ENCODE results near the gene AKNA.

Gene AKNA

GRCh38 chr9:114387680-114388356 is at the start of gene AKNA:
Gene AKNA (minus strand): TSS chr9:114387982. CDS start chr9:114381333, 6,649 bp downstream.
- Histone ChIP-seq H3K27ac (ENCODE audit: low read depth, low read length) (peak within 1 kb of the TSS; percentile 78), H3K27me3 (ENCODE audit: control insufficient read depth in 1 of 2, insufficient read depth in 2 of 2, low read length in 2 of 2) (no peaks in the 10 kb centered on the region), H3K36me3 (ENCODE audit: insufficient read depth, low read length) (no peaks in the 10 kb centered on the region), H3K9ac (ENCODE audit: low read length) (peak within 1 kb of the TSS; percentile 89), H3K9me3 (ENCODE audit: low read length) (no peaks in the 10 kb centered on the region), H3K4me1 (ENCODE audit: insufficient read depth, low read length) (peaks cover 56% of the 10 kb centered on the region), H3K4me3 (ENCODE audit: low read depth in 1 of 2, low read length in 2 of 2) (peak within 1 kb of the TSS; percentile 39 to 77)

- Histone ChIP-seq H3K9ac (ENCODE audit: low read length) (no peak overlapping the region), H3K27me3 (ENCODE audit: control insufficient read depth in 1 of 2, insufficient read depth in 2 of 2, low read length in 2 of 2) (no peaks in the 10 kb centered on the region), H3K4me1 (ENCODE audit: insufficient read depth, low read length) (no peaks in the 10 kb centered on the region), H3K27ac (ENCODE audit: low read depth, low read length) (no peak overlapping the region), H3K9me3 (ENCODE audit: low read length) (no peaks in the 10 kb centered on the region), H3K36me3 (ENCODE audit: insufficient read depth, low read length) (no peaks in the 10 kb centered on the region), H3K4me3 (ENCODE audit: low read depth in 1 of 2, low read length in 2 of 2) (no peak overlapping the region)
Observed at GRCh38 chr9:114437401-114437893, 49.7 kb upstream of the AKNA start.

- H3K9ac ChIP-seq (ENCODE audit: low read length): no peak overlapping the region
- H3K27ac ChIP-seq (ENCODE audit: low read depth, low read length): no peak overlapping the region
- no peak overlapping the region for H3K4me3 ChIP-seq (ENCODE audit: low read depth in 1 of 2, low read length in 2 of 2)
- H3K36me3 ChIP-seq (ENCODE audit: insufficient read depth, low read length): no peaks in the 10 kb centered on the region
- no peaks in the 10 kb centered on the region for H3K4me1 ChIP-seq (ENCODE audit: insufficient read depth, low read length)
- H3K9me3 ChIP-seq (ENCODE audit: low read length): no peaks in the 10 kb centered on the region
- H3K27me3 ChIP-seq (ENCODE audit: control insufficient read depth in 1 of 2, insufficient read depth in 2 of 2, low read length in 2 of 2): no peaks in the 10 kb centered on the region
Observed at GRCh38 chr9:114434878-114435311, 47.1 kb upstream of the AKNA start.

- no peaks in the 10 kb centered on the region for H3K27me3 ChIP-seq (ENCODE audit: control insufficient read depth in 1 of 2, insufficient read depth in 2 of 2, low read length in 2 of 2)
Observed at GRCh38 chr9:114433720-114434255, 46.0 kb upstream of the AKNA start.

GRCh38 chr9:114433086-114433485 is 45.3 kb upstream of the AKNA start:
- Histone ChIP-seq H3K4me1 (ENCODE audit: insufficient read depth, low read length) (no peaks in the 10 kb centered on the region), H3K9ac (ENCODE audit: low read length) (no peak overlapping the region), H3K27me3 (ENCODE audit: control insufficient read depth in 1 of 2, insufficient read depth in 2 of 2, low read length in 2 of 2) (no peaks in the 10 kb centered on the region), H3K4me3 (ENCODE audit: low read depth in 1 of 2, low read length in 2 of 2) (no peak overlapping the region), H3K9me3 (ENCODE audit: low read length) (no peaks in the 10 kb centered on the region), H3K36me3 (ENCODE audit: insufficient read depth, low read length) (no peaks in the 10 kb centered on the region), H3K27ac (ENCODE audit: low read depth, low read length) (no peak overlapping the region)

More at GRCh38 chr9:114433720-114434255, 46.0 kb upstream of the AKNA start:
- Histone ChIP-seq H3K9me3 (ENCODE audit: low read length) (no peaks in the 10 kb centered on the region), H3K9ac (ENCODE audit: low read length) (no peak overlapping the region), H3K27ac (ENCODE audit: low read depth, low read length) (no peak overlapping the region), H3K36me3 (ENCODE audit: insufficient read depth, low read length) (no peaks in the 10 kb centered on the region), H3K4me1 (ENCODE audit: insufficient read depth, low read length) (no peaks in the 10 kb centered on the region), H3K4me3 (ENCODE audit: low read depth in 1 of 2, low read length in 2 of 2) (no peak overlapping the region)

GRCh38 chr9:114432323-114433067 is 44.7 kb upstream of the AKNA start:
- no peaks in the 10 kb centered on the region for H3K4me1 ChIP-seq (ENCODE audit: insufficient read depth, low read length)
- H3K36me3 ChIP-seq (ENCODE audit: insufficient read depth, low read length): no peaks in the 10 kb centered on the region
- no peak overlapping the region for H3K27ac ChIP-seq (ENCODE audit: low read depth, low read length)
- H3K9me3 ChIP-seq (ENCODE audit: low read length): no peaks in the 10 kb centered on the region
- no peak overlapping the region for H3K4me3 ChIP-seq (ENCODE audit: low read depth in 1 of 2, low read length in 2 of 2)
- H3K9ac ChIP-seq (ENCODE audit: low read length): no peak overlapping the region
- no peaks in the 10 kb centered on the region for H3K27me3 ChIP-seq (ENCODE audit: control insufficient read depth in 1 of 2, insufficient read depth in 2 of 2, low read length in 2 of 2)

- Histone ChIP-seq H3K27ac (ENCODE audit: low read depth, low read length) (no peak overlapping the region), H3K4me3 (ENCODE audit: low read depth in 1 of 2, low read length in 2 of 2) (no peak overlapping the region), H3K9ac (ENCODE audit: low read length) (no peak overlapping the region), H3K4me1 (ENCODE audit: insufficient read depth, low read length) (no peaks in the 10 kb centered on the region), H3K36me3 (ENCODE audit: insufficient read depth, low read length) (no peaks in the 10 kb centered on the region), H3K27me3 (ENCODE audit: control insufficient read depth in 1 of 2, insufficient read depth in 2 of 2, low read length in 2 of 2) (no peaks in the 10 kb centered on the region), H3K9me3 (ENCODE audit: low read length) (no peaks in the 10 kb centered on the region)
Observed at GRCh38 chr9:114431770-114432169, 44.0 kb upstream of the AKNA start.

- H3K36me3 ChIP-seq (ENCODE audit: insufficient read depth, low read length): no peaks in the 10 kb centered on the region
- no peaks in the 10 kb centered on the region for H3K27me3 ChIP-seq (ENCODE audit: control insufficient read depth in 1 of 2, insufficient read depth in 2 of 2, low read length in 2 of 2)
- no peak overlapping the region for H3K27ac ChIP-seq (ENCODE audit: low read depth, low read length)
- no peak overlapping the region for H3K9ac ChIP-seq (ENCODE audit: low read length)
- no peak overlapping the region for H3K4me3 ChIP-seq (ENCODE audit: low read depth in 1 of 2, low read length in 2 of 2)
- no peaks in the 10 kb centered on the region for H3K4me1 ChIP-seq (ENCODE audit: insufficient read depth, low read length)
- H3K9me3 ChIP-seq (ENCODE audit: low read length): no peaks in the 10 kb centered on the region
Observed at GRCh38 chr9:114431003-114431402, 43.2 kb upstream of the AKNA start.

- H3K9me3 ChIP-seq (ENCODE audit: low read length): no peaks in the 10 kb centered on the region
- no peaks in the 10 kb centered on the region for H3K4me1 ChIP-seq (ENCODE audit: insufficient read depth, low read length)
- H3K27ac ChIP-seq (ENCODE audit: low read depth, low read length): no peak overlapping the region
- H3K9ac ChIP-seq (ENCODE audit: low read length): no peak overlapping the region
- H3K27me3 ChIP-seq (ENCODE audit: control insufficient read depth in 1 of 2, insufficient read depth in 2 of 2, low read length in 2 of 2): no peaks in the 10 kb centered on the region
- H3K36me3 ChIP-seq (ENCODE audit: insufficient read depth, low read length): no peaks in the 10 kb centered on the region
- H3K4me3 ChIP-seq (ENCODE audit: low read depth in 1 of 2, low read length in 2 of 2): no peak overlapping the region
Observed at GRCh38 chr9:114430457-114430856, 42.7 kb upstream of the AKNA start.

GRCh38 chr9:114429488-114429887 is 41.7 kb upstream of the AKNA start:
- Histone ChIP-seq H3K4me1 (ENCODE audit: insufficient read depth, low read length) (no peaks in the 10 kb centered on the region), H3K27me3 (ENCODE audit: control insufficient read depth in 1 of 2, insufficient read depth in 2 of 2, low read length in 2 of 2) (no peaks in the 10 kb centered on the region), H3K9me3 (ENCODE audit: low read length) (no peaks in the 10 kb centered on the region), H3K4me3 (ENCODE audit: low read depth in 1 of 2, low read length in 2 of 2) (no peak overlapping the region), H3K9ac (ENCODE audit: low read length) (no peak overlapping the region), H3K36me3 (ENCODE audit: insufficient read depth, low read length) (no peaks in the 10 kb centered on the region), H3K27ac (ENCODE audit: low read depth, low read length) (no peak overlapping the region)

- Histone ChIP-seq H3K4me3 (ENCODE audit: low read depth in 1 of 2, low read length in 2 of 2) (no peak overlapping the region), H3K4me1 (ENCODE audit: insufficient read depth, low read length) (no peaks in the 10 kb centered on the region), H3K27me3 (ENCODE audit: control insufficient read depth in 1 of 2, insufficient read depth in 2 of 2, low read length in 2 of 2) (no peaks in the 10 kb centered on the region), H3K9me3 (ENCODE audit: low read length) (no peaks in the 10 kb centered on the region), H3K9ac (ENCODE audit: low read length) (no peak overlapping the region), H3K36me3 (ENCODE audit: insufficient read depth, low read length) (peaks cover 5% of the 10 kb centered on the region), H3K27ac (ENCODE audit: low read depth, low read length) (no peak overlapping the region)
Observed at GRCh38 chr9:114428466-114428865, 40.7 kb upstream of the AKNA start.
